MM.1S (cell line): ENCODE results near the gene DGUOK.

ENCODE experiments used
- DNase-seq: peaks from one replicate; pipeline ENCODE4 v3.0.0-alpha.2; 2015
- H2AFZ ChIP-seq: fragments of 300-600 bp; sonication (generic); 2 replicates; pipeline ENCODE4 v1.6.0; 2016; ENCODE audit warnings: antibody characterized with exemption, low read length
- H3F3A ChIP-seq: fragments of 300-600 bp; sonication (generic); 2 replicates; pipeline ENCODE4 v1.6.1; 2016; ENCODE audit warnings: mild to moderate bottlenecking, antibody characterized with exemption, low read length, moderate library complexity, mixed read lengths; ENCODE audit not compliant: insufficient read depth
- H3K27ac ChIP-seq: fragments of 300-600 bp; sonication (generic); 2 replicates; pipeline ENCODE4 v1.5.1; 2016; ENCODE audit warnings: mild to moderate bottlenecking, low read length
- H3K27me3 ChIP-seq: fragments of 300-600 bp; sonication (generic); replicated peaks from 2 replicates; pipeline ENCODE4 v1.6.0; 2016; ENCODE audit warnings: low read length; ENCODE audit not compliant: insufficient read depth
- H3K36me3 ChIP-seq: fragments of 300-600 bp; sonication (generic); replicated peaks from 2 replicates; pipeline ENCODE4 v1.6.1; 2016; ENCODE audit warnings: mild to moderate bottlenecking, low read length, mixed read lengths; ENCODE audit not compliant: insufficient read depth
- H3K4me1 ChIP-seq: fragments of 300-600 bp; sonication (generic); 2 replicates; pipeline ENCODE4 v1.6.1; 2016; ENCODE audit warnings: low read length, mixed read lengths
- H3K4me2 ChIP-seq: fragments of 300-600 bp; sonication (generic); 2 replicates; pipeline ENCODE4 v1.6.0; 2016; ENCODE audit warnings: low read depth, low read length
- H3K4me3 ChIP-seq: fragments of 300-600 bp; sonication (generic); 2 replicates; pipeline ENCODE4 v1.5.1; 2016; ENCODE audit warnings: low read length, mixed read lengths
- H3K79me2 ChIP-seq: fragments of 300-600 bp; sonication (generic); 2 replicates; pipeline ENCODE4 v1.6.1; 2016; ENCODE audit warnings: mixed run types, low read length, mixed read lengths
- H3K9ac ChIP-seq: fragments of 300-600 bp; sonication (generic); 2 replicates; pipeline ENCODE4 v1.6.1; 2016; ENCODE audit warnings: low read length, mixed read lengths
- H3K9me2 ChIP-seq: fragments of 300-600 bp; sonication (generic); replicated peaks from 2 replicates; pipeline ENCODE4 v1.6.1; 2016; ENCODE audit warnings: mild to moderate bottlenecking, low read length, mixed read lengths; ENCODE audit not compliant: insufficient read depth
- H3K9me3 ChIP-seq: fragments of 300-600 bp; sonication (generic); replicated peaks from 2 replicates; pipeline ENCODE4 v1.6.1; 2016; ENCODE audit warnings: mild to moderate bottlenecking, low read length, mixed read lengths; ENCODE audit not compliant: insufficient read depth
- H4K20me1 ChIP-seq: fragments of 300-600 bp; sonication (generic); 2 replicates; pipeline ENCODE4 v1.6.1; 2016; ENCODE audit warnings: mild to moderate bottlenecking, low read length, moderate library complexity, mixed read lengths; ENCODE audit not compliant: insufficient read depth
- CTCF ChIP-seq: fragments of 300-600 bp; sonication (generic); IDR thresholded peaks from 2 replicates; pipeline ENCODE4 v1.5.1; 2016; ENCODE audit warnings: antibody characterized with exemption, low read length, mixed read lengths
- EZH2 ChIP-seq: fragments of 300-600 bp; sonication (generic); optimal IDR thresholded peaks from 2 replicates; pipeline ENCODE3; 2017; ENCODE audit warnings: low read depth, mild to moderate bottlenecking, antibody characterized with exemption, low read length, mixed read lengths
- EZH2phosphoT487 ChIP-seq: fragments of 300-600 bp; sonication (generic); IDR thresholded peaks from 2 replicates; pipeline ENCODE4 v1.6.1; 2018; ENCODE audit warnings: antibody characterized with exemption, low read length

Gene DGUOK

GRCh38 chr2:73947412-73948018 is 20.8 kb downstream of the DGUOK start:
- no peaks in the 10 kb centered on the region for H3K27me3 ChIP-seq
- TF ChIP-seq EZH2, result no peak
- no peak for TF ChIP-seq CTCF
- TF ChIP-seq EZH2phosphoT487, result no peak
- 0 out of 2 replicates have a peak, but pooled peaks cover 8% of the 10 kb centered on the region for H3K36me3 ChIP-seq
- H3K79me2 ChIP-seq, result peaks cover 29% of the 10 kb centered on the region
- H4K20me1 ChIP-seq, result no peaks in the 10 kb centered on the region
- H3K4me2 ChIP-seq, result no peak overlapping the region
- no peaks in the 10 kb centered on the region for H3K9me3 ChIP-seq
- no peak for DNase-seq
- H3K9me2 ChIP-seq, result no peaks in the 10 kb centered on the region
- no peak overlapping the region for H3K4me3 ChIP-seq
- H3F3A ChIP-seq, result no peaks in the 10 kb centered on the region
- H2AFZ ChIP-seq, result no peak overlapping the region
- H3K27ac ChIP-seq, result no peak overlapping the region
- H3K4me1 ChIP-seq, result no peaks in the 10 kb centered on the region
- no peak overlapping the region for H3K9ac ChIP-seq

GRCh38 chr2:73949802-73950201 is 23.1 kb downstream of the DGUOK start:
- H3K27me3 ChIP-seq, result no peaks in the 10 kb centered on the region
- no peak overlapping the region for H3K9ac ChIP-seq
- H3K36me3 ChIP-seq, result 0 out of 2 replicates have a peak, but pooled peaks cover 8% of the 10 kb centered on the region
- no peak overlapping the region for H3K4me3 ChIP-seq
- H3F3A ChIP-seq, result no peaks in the 10 kb centered on the region
- peaks cover 6% of the 10 kb centered on the region; the same call in 1 of the 2 replicates for H3K79me2 ChIP-seq
- no peak for DNase-seq
- no peaks in the 10 kb centered on the region for H4K20me1 ChIP-seq
- no peaks in the 10 kb centered on the region for H3K9me2 ChIP-seq
- TF ChIP-seq EZH2 (no peak), CTCF (no peak), EZH2phosphoT487 (no peak)
- no peak overlapping the region for H3K27ac ChIP-seq
- no peaks in the 10 kb centered on the region for H3K9me3 ChIP-seq
- H3K4me1 ChIP-seq, result no peaks in the 10 kb centered on the region
- no peak overlapping the region for H2AFZ ChIP-seq
- no peak overlapping the region for H3K4me2 ChIP-seq

- no peak overlapping the region for H3K4me3 ChIP-seq
- H3K36me3 ChIP-seq, result 0 out of 2 replicates have a peak, but pooled peaks cover 8% of the 10 kb centered on the region
- H4K20me1 ChIP-seq, result no peaks in the 10 kb centered on the region
- H3K9me2 ChIP-seq, result no peaks in the 10 kb centered on the region
- no peak for DNase-seq
- H3K27me3 ChIP-seq, result no peaks in the 10 kb centered on the region
- no peak overlapping the region for H2AFZ ChIP-seq
- H3K79me2 ChIP-seq, result no peaks in the 10 kb centered on the region
- no peak overlapping the region for H3K9ac ChIP-seq
- H3K4me1 ChIP-seq, result no peaks in the 10 kb centered on the region
- TF ChIP-seq EZH2phosphoT487 (no peak), EZH2 (no peak), CTCF (no peak)
- no peaks in the 10 kb centered on the region for H3K9me3 ChIP-seq
- H3F3A ChIP-seq, result no peaks in the 10 kb centered on the region
- no peak overlapping the region for H3K27ac ChIP-seq
- no peak overlapping the region for H3K4me2 ChIP-seq
These were observed 26.1 kb downstream of the DGUOK start for GRCh38 chr2:73952499-73953446.
